Measurements from ENCODE around the gene CEP128. TPM values are rescaled to one million over a fixed set of nuclear protein-coding genes. Genes with fewer than 3 reads are reported as not detected.

Gene CEP128
- polyA plus RNA-seq, 1 donor = 3.4 TPM

GRCh38 chr14:80468331-80469122, 473.0 kb downstream of the CEP128 start:
- DNase-seq = no peak

GRCh38 chr14:80465546-80466220, 475.9 kb downstream of the CEP128 start:
- no peak for DNase-seq

- DNase-seq = no peak
Measured at GRCh38 chr14:80464531-80465149, 476.9 kb downstream of the CEP128 start.

GRCh38 chr14:80456209-80456608, 485.3 kb downstream of the CEP128 start:
- peak; percentile 14 for DNase-seq

GRCh38 chr14:80455031-80455430, 486.5 kb downstream of the CEP128 start:
- DNase-seq = no peak

- no peak for DNase-seq
Measured at GRCh38 chr14:80448267-80448666, 493.3 kb downstream of the CEP128 start.

GRCh38 chr14:80447392-80447791, 494.1 kb downstream of the CEP128 start:
- DNase-seq = no peak

Other genes starting within 250 kb of the CEP128 start
- gene TSHR, start 13.9 kb upstream of the CEP128 start, polyA plus RNA-seq (ENCODE audit: insufficient read length) = 0.84 TPM

Measured in hindlimb muscle (tissue), 1 donor.